Naive thymus-derived CD4-positive, alpha-beta T cell (primary cell): ENCODE results near the gene SF1. TPM values are rescaled to one million over a fixed set of nuclear protein-coding genes. Genes with fewer than 3 reads are reported as not detected.

Experiments used
- ATAC-seq: fragments of 150-1000 bp; cut with Tn5 transposase; 2 replicates; pipeline ENCODE4 v1.10.0; 2021; ENCODE audit warnings: mild to moderate bottlenecking, moderate library complexity
- CTCF ChIA-PET: fragments of 350-600 bp; sonication (Branson Sonifier 250); formaldehyde crosslinking; loops from one replicate; lab custom pipeline; 2021; ENCODE audit warnings: antibody characterized with exemption; lab: Charles Lee
- POLR2A ChIA-PET: fragments of 350-600 bp; sonication (Branson Sonifier 250); formaldehyde crosslinking; loops from one replicate; lab custom pipeline; 2021; ENCODE audit warnings: antibody characterized with exemption, inconsistent platforms; lab: Charles Lee
- DNase-seq, 9 donors: peaks; one replicate each; pipeline versions ENCODE4 v3.0.0 to v3.0.0-alpha.2; 2020 to 2022; ENCODE audit warnings: mixed read lengths in 1 of 9
- H3K27ac ChIP-seq: one replicate; pipeline ENCODE4 v1.7.0; 2013; ENCODE audit warnings: mild to moderate bottlenecking, low read depth, low read length, moderate library complexity
- H3K27me3 ChIP-seq, 2 donors: one replicate each; pipeline ENCODE4 v1.7.0; 2013; ENCODE audit warnings: low read length in 2 of 2, mild to moderate bottlenecking in 2 of 2, moderate library complexity in 2 of 2; ENCODE audit not compliant: control insufficient read depth in 2 of 2, insufficient read depth in 2 of 2
- H3K36me3 ChIP-seq, 3 experiments: 1 replicate in 2 of 3; 2 replicates in 1 of 3; pipeline ENCODE4 v1.7.0; 2013; ENCODE audit warnings: low read length in 3 of 3, mild to moderate bottlenecking in 3 of 3, moderate library complexity in 1 of 3; ENCODE audit not compliant: insufficient read depth in 3 of 3, control insufficient read depth in 2 of 3
- H3K4me1 ChIP-seq, 2 donors: one replicate each; pipeline ENCODE4 v1.7.0; 2013; ENCODE audit warnings: low read length in 2 of 2, mild to moderate bottlenecking in 2 of 2, moderate library complexity in 1 of 2; ENCODE audit not compliant: control insufficient read depth in 2 of 2, insufficient read depth in 2 of 2
- H3K4me3 ChIP-seq: 2 replicates; pipeline ENCODE4 v1.7.0; 2013; ENCODE audit warnings: mild to moderate bottlenecking, low read length
- H3K9me3 ChIP-seq, 3 experiments: 1 replicate in 2 of 3; 2 replicates in 1 of 3; pipeline ENCODE4 v1.7.0; 2013; ENCODE audit warnings: low read length in 3 of 3; ENCODE audit not compliant: control insufficient read depth in 2 of 3
- H3K27ac Mint-ChIP-seq, 9 donors: one replicate each; pipeline ENCODE4 v1.8.0; 2020 to 2022; ENCODE audit warnings: mixed read lengths in 9 of 9, mild to moderate bottlenecking in 8 of 9, moderate library complexity in 5 of 9, inconsistent platforms in 2 of 9
- H3K27me3 Mint-ChIP-seq, 5 donors: one replicate each; pipeline ENCODE4 v1.8.0; 2021 to 2022; ENCODE audit warnings: mixed read lengths in 5 of 5, mild to moderate bottlenecking in 1 of 5
- H3K36me3 Mint-ChIP-seq, 5 donors: one replicate each; pipeline ENCODE4 v1.8.0; 2020 to 2022; ENCODE audit warnings: mixed read lengths in 5 of 5, mild to moderate bottlenecking in 3 of 5, inconsistent platforms in 1 of 5
- H3K4me1 Mint-ChIP-seq, 7 donors: one replicate each; pipeline ENCODE4 v1.8.0; 2020 to 2022; ENCODE audit warnings: mixed read lengths in 7 of 7, mild to moderate bottlenecking in 3 of 7, inconsistent platforms in 1 of 7
- H3K4me3 Mint-ChIP-seq, 10 donors: one replicate each; pipeline ENCODE4 v1.8.0; 2020 to 2022; ENCODE audit warnings: mild to moderate bottlenecking in 10 of 10, mixed read lengths in 10 of 10, moderate library complexity in 6 of 10, inconsistent platforms in 2 of 10
- H3K9me3 Mint-ChIP-seq, 11 donors: one replicate each; pipeline ENCODE4 v1.8.0; 2020 to 2022; ENCODE audit warnings: mixed read lengths in 11 of 11, mild to moderate bottlenecking in 4 of 11, inconsistent platforms in 1 of 11, moderate library complexity in 1 of 11
- intact Hi-C, 2 donors: fragments of 100-400 bp; cut with micrococcal nuclease; formaldehyde crosslinking; loops; one replicate each; pipeline ENCODE4 v1.15.1; 2023
- polyA plus RNA-seq, 2 donors: library from polyadenylated mRNA; unstranded; fragments of 300-500 nt; fragmentation: Illumina TruSeq; gene quantifications; one replicate each; pipeline ENCODE4 v1.2.3, GENCODE V29; 2021
- total RNA-seq, 6 experiments: library from RNA in 5 of 6; stranded (reverse) in 5 of 6; gene quantifications; 1 replicate in 5 of 6; 2 replicates in 1 of 6; pipeline ENCODE4 v1.2.3 and lab custom pipeline; 2021 to 2026

The SF1 gene
- total and polyA plus RNA-seq, 7 experiments from 2014 or later, result 101 to 1,612 (median 901) TPM

GRCh38 chr11:64731601-64732000 lies 46.7 kb downstream of the SF1 start:
- intact Hi-C loops, result no loop called here
- ATAC-seq, result no peak
- H3K9me3 ChIP-seq, result no peaks in the 10 kb centered on the region
- ChIA-PET POLR2A (interaction anchor here (1.1 kb wide), 1 partner anchor 43 kb away, joined by 3 read pairs; no protein-coding TSS in a partner anchor), CTCF (no interaction called here)
- Mint-ChIP-seq H3K27me3 (no peaks in the 10 kb centered on the region), H3K36me3 (peaks cover 0 to 53% (median 21%) of the 10 kb centered on the region in 5 donors), H3K9me3 (no peaks in the 10 kb centered on the region), H3K4me1 (peaks cover 0 to 36% (median 30%) of the 10 kb centered on the region in 7 donors), H3K27ac (no peak overlapping the region), H3K4me3 (peak overlapping the region in 1 of 10 donors; percentile 2)
- H3K27me3 ChIP-seq, result no peaks in the 10 kb centered on the region
- no peak overlapping the region for H3K27ac ChIP-seq
- peaks cover 12 to 94% (median 45%) of the 10 kb centered on the region in 3 experiments for H3K36me3 ChIP-seq
- peaks cover 0 to 6% of the 10 kb centered on the region in 2 donors for H3K4me1 ChIP-seq
- DNase-seq, result no peak
- no peak overlapping the region for H3K4me3 ChIP-seq

GRCh38 chr11:64729851-64730382 lies 48.4 kb downstream of the SF1 start:
- Mint-ChIP-seq H3K27me3 (no peaks in the 10 kb centered on the region), H3K4me3 (no peak overlapping the region), H3K9me3 (no peaks in the 10 kb centered on the region), H3K4me1 (peaks cover 0 to 34% (median 27%) of the 10 kb centered on the region in 7 donors), H3K36me3 (peaks cover 0 to 43% (median 14%) of the 10 kb centered on the region in 5 donors), H3K27ac (peak overlapping the region in 1 of 9 donors; percentile 67)
- Histone ChIP-seq H3K27me3 (no peaks in the 10 kb centered on the region), H3K4me1 (peaks cover 0 to 6% of the 10 kb centered on the region in 2 donors), H3K4me3 (no peak overlapping the region), H3K27ac (no peak overlapping the region), H3K36me3 (peaks cover 5 to 85% (median 28%) of the 10 kb centered on the region in 3 experiments), H3K9me3 (no peaks in the 10 kb centered on the region)
- intact Hi-C loops, result no loop called here
- ChIA-PET CTCF (no interaction called here), POLR2A (interaction anchor here (1.5 kb wide), 1 partner anchor 14 kb away, joined by 6 read pairs; the partner anchor contains the start of gene RASGRP2)
- DNase-seq (no peak), ATAC-seq (no peak)

GRCh38 chr11:64728757-64729365 lies 49.5 kb downstream of the SF1 start:
- H3K4me1 ChIP-seq, result peaks cover 0 to under 1% of the 10 kb centered on the region in 2 donors
- Mint-ChIP-seq H3K36me3 (peaks cover 0 to 38% (median 14%) of the 10 kb centered on the region in 5 donors), H3K4me1 (peaks cover 0 to 37% (median 27%) of the 10 kb centered on the region in 7 donors), H3K4me3 (no peak overlapping the region), H3K27me3 (no peaks in the 10 kb centered on the region), H3K9me3 (no peaks in the 10 kb centered on the region), H3K27ac (no peak overlapping the region)
- H3K27ac ChIP-seq, result peak overlapping the region; percentile 27
- no peak for DNase-seq
- ChIA-PET CTCF (no interaction called here), POLR2A (interaction anchor here (1.0 to 1.5 kb wide), 2 partner anchors 15 to 21 kb away, joined by 3 to 6 read pairs; partner anchors contain the start of gene RASGRP2)
- ATAC-seq, result no peak
- H3K9me3 ChIP-seq, result no peaks in the 10 kb centered on the region
- intact Hi-C loops, result no loop called here
- H3K4me3 ChIP-seq, result no peak overlapping the region
- peaks cover 5 to 75% (median 25%) of the 10 kb centered on the region in 3 experiments for H3K36me3 ChIP-seq
- no peaks in the 10 kb centered on the region for H3K27me3 ChIP-seq

- Mint-ChIP-seq H3K27me3 (peaks cover 0 to 7% (median 5%) of the 10 kb centered on the region in 5 donors), H3K36me3 (peaks cover 0 to 31% (median 8%) of the 10 kb centered on the region in 5 donors), H3K4me3 (peak overlapping the region in 1 of 10 donors; percentile 29), H3K9me3 (no peaks in the 10 kb centered on the region), H3K27ac (peak overlapping the region in 5 of 9 donors; percentile 11 to 56 (median 48)), H3K4me1 (peaks cover 0 to 30% (median 24%) of the 10 kb centered on the region in 7 donors)
- CTCF ChIA-PET, result interaction anchor here (0.7 to 1.1 kb wide), 2 partner anchors 38 to 76 kb away, joined by 3 read pairs; no protein-coding TSS in a partner anchor
- Histone ChIP-seq H3K36me3 (peaks cover 5 to 59% (median 23%) of the 10 kb centered on the region in 3 experiments), H3K27me3 (peaks cover 0 to 5% of the 10 kb centered on the region in 2 donors), H3K27ac (no peak overlapping the region), H3K4me1 (peaks cover 0 to 5% of the 10 kb centered on the region in 2 donors), H3K9me3 (no peaks in the 10 kb centered on the region), H3K4me3 (no peak overlapping the region)
- no peak for DNase-seq
- POLR2A ChIA-PET, result interaction anchor here (0.7 to 1.3 kb wide), 2 partner anchors 38 to 87 kb away, joined by 3 read pairs; no protein-coding TSS in a partner anchor
- intact Hi-C loops, result no loop called here
- ATAC-seq, result no peak
These were observed 51.3 kb downstream of the SF1 start for GRCh38 chr11:64726867-64727530.

GRCh38 chr11:64726211-64726641 lies 52.1 kb downstream of the SF1 start:
- H3K27me3 Mint-ChIP-seq, result peaks cover 2 to 15% (median 8%) of the 10 kb centered on the region in 5 donors
- DNase-seq, result no peak
- H3K36me3 Mint-ChIP-seq, result peaks cover 0 to 23% (median 4%) of the 10 kb centered on the region in 5 donors
- Histone ChIP-seq H3K4me1 (peaks cover 0 to 5% of the 10 kb centered on the region in 2 donors), H3K9me3 (no peaks in the 10 kb centered on the region), H3K27ac (no peak overlapping the region), H3K27me3 (peaks cover 0 to 5% of the 10 kb centered on the region in 2 donors), H3K4me3 (no peak overlapping the region), H3K36me3 (peaks cover 5 to 51% (median 18%) of the 10 kb centered on the region in 3 experiments)
- no peak for ATAC-seq
- POLR2A ChIA-PET, result interaction anchor here (1.2 to 1.3 kb wide), 3 partner anchors 9 to 52 kb away, joined by 3 read pairs; partner anchors contain the start of gene SF1
- intact Hi-C loops, result no loop called here
- H3K27ac Mint-ChIP-seq, result peak overlapping the region in 4 of 9 donors; percentile 1 to 56 (median 24)
- H3K9me3 Mint-ChIP-seq, result no peaks in the 10 kb centered on the region
- peaks cover 0 to 24% (median 17%) of the 10 kb centered on the region in 7 donors for H3K4me1 Mint-ChIP-seq
- CTCF ChIA-PET, result interaction anchor here (0.7 to 1.2 kb wide), 3 partner anchors 38 to 76 kb away, joined by 3 read pairs; no protein-coding TSS in a partner anchor
- H3K4me3 Mint-ChIP-seq, result no peak overlapping the region
